ENCODE measurements around the gene DHRS11.

DHRS11 gene

GRCh38 chr17:36545077-36545464 is 46.6 kb upstream of the DHRS11 start:
- peaks cover 60% of the 10 kb centered on the region for H3K79me2 ChIP-seq (ENCODE audit: insufficient read depth, low read depth)
- H3K9ac ChIP-seq, result peak overlapping the region; percentile 87
- no peaks in the 10 kb centered on the region for H3K27me3 ChIP-seq (ENCODE audit: insufficient read depth, low read depth)
- TF ChIP-seq CTCF (conservative IDR thresholded peaks at IDR 0.05; ENCODE audit: low read depth, low read length), result no peak
- H3K27ac ChIP-seq, result peak overlapping the region; percentile 91
- H3K4me3 ChIP-seq (IDR thresholded peaks at IDR 0.05; ENCODE audit: insufficient read depth, low read depth, low read length), result no peak overlapping the region
- H3K4me2 ChIP-seq, result peak overlapping the region; percentile 34; the same call in 1 of the 2 replicates
- H3K36me3 ChIP-seq (ENCODE audit: insufficient read depth), result no peaks in the 10 kb centered on the region
- H3K4me1 ChIP-seq (ENCODE audit: low read depth, poor library complexity, severe bottlenecking), result peaks cover 46% of the 10 kb centered on the region
- H4K20me1 ChIP-seq (ENCODE audit: insufficient read depth), result peaks cover 3% of the 10 kb centered on the region
- peak overlapping the region; percentile 53; the same call in 1 of the 2 replicates for H2AFZ ChIP-seq (ENCODE audit: low read depth)

- H3K27me3 ChIP-seq (ENCODE audit: insufficient read depth, low read depth), result no peaks in the 10 kb centered on the region
- H3K4me2 ChIP-seq, result peak overlapping the region; percentile 97
- H2AFZ ChIP-seq (ENCODE audit: low read depth), result peak overlapping the region; percentile 28; the same call in 1 of the 2 replicates
- H3K4me3 ChIP-seq (IDR thresholded peaks at IDR 0.05; ENCODE audit: insufficient read depth, low read depth, low read length), result no peak overlapping the region
- H3K27ac ChIP-seq, result peak overlapping the region; percentile 65
- no peak for TF ChIP-seq CTCF (conservative IDR thresholded peaks at IDR 0.05; ENCODE audit: low read depth, low read length)
- peaks cover 3% of the 10 kb centered on the region for H4K20me1 ChIP-seq (ENCODE audit: insufficient read depth)
- peak overlapping the region; percentile 65; the same call in 1 of the 2 replicates for H3K9ac ChIP-seq
- peaks cover 53% of the 10 kb centered on the region for H3K4me1 ChIP-seq (ENCODE audit: low read depth, poor library complexity, severe bottlenecking)
- peaks cover 64% of the 10 kb centered on the region for H3K79me2 ChIP-seq (ENCODE audit: insufficient read depth, low read depth)
- no peaks in the 10 kb centered on the region for H3K36me3 ChIP-seq (ENCODE audit: insufficient read depth)
Measured at GRCh38 chr17:36545465-36546417, 45.9 kb upstream of the DHRS11 start.

- Histone ChIP-seq H3K27me3 (ENCODE audit: insufficient read depth, low read depth) (no peaks in the 10 kb centered on the region), H3K27ac (peak overlapping the region; percentile 65), H3K4me2 (peak overlapping the region; percentile 97), H3K4me3 (IDR thresholded peaks at IDR 0.05; ENCODE audit: insufficient read depth, low read depth, low read length) (no peak overlapping the region), H3K9ac (peak overlapping the region; percentile 65; the same call in 1 of the 2 replicates), H3K79me2 (ENCODE audit: insufficient read depth, low read depth) (peaks cover 72% of the 10 kb centered on the region), H3K36me3 (ENCODE audit: insufficient read depth) (no peaks in the 10 kb centered on the region), H4K20me1 (ENCODE audit: insufficient read depth) (peaks cover 3% of the 10 kb centered on the region), H2AFZ (ENCODE audit: low read depth) (no peak overlapping the region), H3K4me1 (ENCODE audit: low read depth, poor library complexity, severe bottlenecking) (peaks cover 57% of the 10 kb centered on the region)
- no peak for TF ChIP-seq CTCF (conservative IDR thresholded peaks at IDR 0.05; ENCODE audit: low read depth, low read length)
Measured at GRCh38 chr17:36546418-36547093, 45.1 kb upstream of the DHRS11 start.

DNA sequence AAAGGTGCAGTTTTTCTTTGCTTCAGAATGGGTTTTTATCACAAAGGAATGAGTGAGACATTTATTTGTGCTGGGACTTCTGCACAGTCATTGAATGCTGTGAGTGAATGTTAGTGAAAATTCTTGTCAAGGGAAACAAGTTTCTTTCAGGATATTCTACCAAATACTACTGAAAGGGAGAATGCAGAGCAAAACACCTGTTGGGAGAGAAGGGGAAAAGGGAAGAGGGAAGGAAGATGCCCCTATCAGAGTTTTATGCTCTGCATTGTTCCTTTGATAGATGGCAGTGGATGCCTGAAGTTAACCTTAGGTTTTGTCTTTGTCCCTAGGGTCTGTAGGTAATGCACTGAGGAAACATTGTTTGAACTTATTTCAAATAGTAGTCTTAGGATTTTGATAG is 43.9 kb upstream of the DHRS11 start:
- no peak for TF ChIP-seq CTCF (conservative IDR thresholded peaks at IDR 0.05; ENCODE audit: low read depth, low read length)
- Histone ChIP-seq H2AFZ (ENCODE audit: low read depth) (no peak overlapping the region), H3K4me2 (peak overlapping the region; percentile 97), H3K27ac (peak overlapping the region; percentile 65; the same call in 1 of the 2 replicates), H3K27me3 (ENCODE audit: insufficient read depth, low read depth) (no peaks in the 10 kb centered on the region), H3K4me3 (IDR thresholded peaks at IDR 0.05; ENCODE audit: insufficient read depth, low read depth, low read length) (no peak overlapping the region), H3K4me1 (ENCODE audit: low read depth, poor library complexity, severe bottlenecking) (peaks cover 54% of the 10 kb centered on the region), H4K20me1 (ENCODE audit: insufficient read depth) (peaks cover 3% of the 10 kb centered on the region), H3K36me3 (ENCODE audit: insufficient read depth) (no peaks in the 10 kb centered on the region), H3K79me2 (ENCODE audit: insufficient read depth, low read depth) (peaks cover 84% of the 10 kb centered on the region), H3K9ac (no peak overlapping the region)

All from KMS-11 (cell line).